ENCODE measurements around the gene CHKA. TPM values are rescaled to one million over a fixed set of nuclear protein-coding genes. Genes with fewer than 3 reads are reported as not detected.

Gene CHKA
- total and polyA plus RNA-seq, 2 experiments from 2014 or later = 37.1 to 94.4 TPM

DNA sequence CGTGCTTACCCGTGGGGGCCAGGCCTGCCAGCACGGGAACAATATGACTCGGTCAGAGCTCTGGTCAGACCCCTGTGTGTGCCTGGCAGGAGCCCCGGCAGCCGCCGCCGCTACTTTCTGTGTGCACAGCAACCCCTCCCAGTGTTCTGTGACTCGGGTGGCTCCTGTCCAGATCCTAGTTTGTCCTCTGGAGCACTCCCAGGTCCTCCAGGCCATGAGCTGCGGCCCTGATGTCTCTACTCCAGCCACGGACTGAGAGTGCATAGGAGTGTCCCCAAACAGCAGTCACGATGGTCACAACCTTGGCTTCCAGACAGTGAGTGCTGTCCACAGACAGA is 87.5 kb downstream of the CHKA start:
- H3K79me2 ChIP-seq (replicated peaks; ENCODE audit: insufficient read depth) = peaks cover 13% of the 10 kb centered on the region
- no peak overlapping the region for H2AFZ ChIP-seq
- no peak overlapping the region for H3K4me2 ChIP-seq
- peaks cover 5% of the 10 kb centered on the region; the same call in 1 of the 2 replicates for H3F3A ChIP-seq (replicated peaks; ENCODE audit: low read depth)
- H3K9me2 ChIP-seq (ENCODE audit: insufficient read depth) = no peaks in the 10 kb centered on the region
- Mint-ChIP-seq H3K4me1 (peaks cover 14% of the 10 kb centered on the region), H3K4me3 (no peak overlapping the region), H3K27me3 (ENCODE audit: insufficient read depth, low read depth, poor library complexity) (peaks cover 24% of the 10 kb centered on the region), H3K9me3 (no peaks in the 10 kb centered on the region), H3K27ac (no peak overlapping the region), H3K36me3 (ENCODE audit: low read depth) (peaks cover 15% of the 10 kb centered on the region)
- no peak overlapping the region for H3K4me3 ChIP-seq
- no peaks in the 10 kb centered on the region for H3K27me3 ChIP-seq (ENCODE audit: insufficient read depth)
- ATAC-seq = no peak
- peaks cover 6% of the 10 kb centered on the region; the same call in 1 of the 2 replicates for H3K36me3 ChIP-seq (ENCODE audit: insufficient read depth)
- no peaks in the 10 kb centered on the region for H4K20me1 ChIP-seq (replicated peaks; ENCODE audit: insufficient read depth)
- no peak overlapping the region for H3K27ac ChIP-seq (ENCODE audit: low read depth)
- DNase-seq (ENCODE audit: low spot score) = no peak
- peaks cover 10% of the 10 kb centered on the region; the same call in 1 of the 2 replicates for H3K4me1 ChIP-seq (ENCODE audit: insufficient read depth)
- TF ChIP-seq CREB1 (CRISPR knock-in tag; IDR thresholded peaks at IDR 0.05; ENCODE audit: low read depth) = no peak
- TF ChIP-seq, protein P1, sequence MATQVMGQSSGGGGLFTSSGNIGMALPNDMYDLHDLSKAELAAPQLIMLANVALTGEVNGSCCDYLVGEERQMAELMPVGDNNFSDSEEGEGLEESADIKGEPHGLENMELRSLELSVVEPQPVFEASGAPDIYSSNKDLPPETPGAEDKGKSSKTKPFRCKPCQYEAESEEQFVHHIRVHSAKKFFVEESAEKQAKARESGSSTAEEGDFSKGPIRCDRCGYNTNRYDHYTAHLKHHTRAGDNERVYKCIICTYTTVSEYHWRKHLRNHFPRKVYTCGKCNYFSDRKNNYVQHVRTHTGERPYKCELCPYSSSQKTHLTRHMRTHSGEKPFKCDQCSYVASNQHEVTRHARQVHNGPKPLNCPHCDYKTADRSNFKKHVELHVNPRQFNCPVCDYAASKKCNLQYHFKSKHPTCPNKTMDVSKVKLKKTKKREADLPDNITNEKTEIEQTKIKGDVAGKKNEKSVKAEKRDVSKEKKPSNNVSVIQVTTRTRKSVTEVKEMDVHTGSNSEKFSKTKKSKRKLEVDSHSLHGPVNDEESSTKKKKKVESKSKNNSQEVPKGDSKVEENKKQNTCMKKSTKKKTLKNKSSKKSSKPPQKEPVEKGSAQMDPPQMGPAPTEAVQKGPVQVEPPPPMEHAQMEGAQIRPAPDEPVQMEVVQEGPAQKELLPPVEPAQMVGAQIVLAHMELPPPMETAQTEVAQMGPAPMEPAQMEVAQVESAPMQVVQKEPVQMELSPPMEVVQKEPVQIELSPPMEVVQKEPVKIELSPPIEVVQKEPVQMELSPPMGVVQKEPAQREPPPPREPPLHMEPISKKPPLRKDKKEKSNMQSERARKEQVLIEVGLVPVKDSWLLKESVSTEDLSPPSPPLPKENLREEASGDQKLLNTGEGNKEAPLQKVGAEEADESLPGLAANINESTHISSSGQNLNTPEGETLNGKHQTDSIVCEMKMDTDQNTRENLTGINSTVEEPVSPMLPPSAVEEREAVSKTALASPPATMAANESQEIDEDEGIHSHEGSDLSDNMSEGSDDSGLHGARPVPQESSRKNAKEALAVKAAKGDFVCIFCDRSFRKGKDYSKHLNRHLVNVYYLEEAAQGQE (IDR thresholded peaks at IDR 0.05; ENCODE audit: unreplicated experiment) = no peak
- TF ChIP-seq JUNB (IDR thresholded peaks at IDR 0.05; ENCODE audit: unreplicated experiment) = no peak
- no peak for TF ChIP-seq NANOG (IDR thresholded peaks at IDR 0.05; ENCODE audit: borderline replicate concordance)
- no peak for TF ChIP-seq EZH2 (IDR thresholded peaks at IDR 0.05; ENCODE audit: low read depth, unreplicated experiment)
- no peak for TF ChIP-seq ZNF331 (CRISPR knock-in tag; IDR thresholded peaks at IDR 0.05; ENCODE audit: low read depth)

DNA sequence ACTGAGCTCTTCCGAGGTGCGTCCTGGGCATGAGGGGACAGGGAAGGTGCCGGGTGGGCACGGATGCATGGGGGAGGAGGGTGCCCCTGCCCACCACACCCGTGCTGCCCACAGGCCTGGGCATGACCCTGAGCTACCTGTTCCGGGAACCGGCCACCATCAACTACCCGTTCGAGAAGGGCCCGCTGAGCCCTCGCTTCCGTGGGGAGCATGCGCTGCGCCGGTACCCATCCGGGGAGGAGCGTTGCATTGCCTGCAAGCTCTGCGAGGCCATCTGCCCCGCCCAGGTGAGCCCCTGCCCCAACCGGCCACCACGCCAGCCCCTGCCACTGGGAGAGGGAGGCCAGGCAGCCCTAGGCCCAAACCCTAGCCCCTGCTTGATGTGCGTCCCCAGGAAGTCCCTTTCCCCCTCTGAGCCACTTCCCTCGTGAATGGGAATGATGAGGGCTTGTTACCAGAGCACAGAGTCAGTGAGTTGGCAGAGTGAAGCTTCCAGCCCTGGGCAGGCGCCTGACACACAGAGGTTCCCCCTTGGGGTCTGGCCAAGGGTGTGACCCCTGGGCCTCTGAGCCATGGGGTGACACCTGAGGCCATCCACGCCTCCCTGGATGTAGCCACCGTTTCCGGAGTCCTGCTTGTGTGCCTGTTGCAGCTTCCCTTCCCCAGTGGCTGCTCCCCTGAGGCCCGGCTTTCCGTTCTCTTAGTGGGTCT is 88.0 kb downstream of the CHKA start:
- peaks cover 15% of the 10 kb centered on the region for H3K36me3 Mint-ChIP-seq (ENCODE audit: low read depth)
- no peak overlapping the region for H3K4me3 Mint-ChIP-seq
- no peak for ATAC-seq
- Histone ChIP-seq H3K36me3 (ENCODE audit: insufficient read depth) (peaks cover 6% of the 10 kb centered on the region; the same call in 1 of the 2 replicates), H3K27me3 (ENCODE audit: insufficient read depth) (no peaks in the 10 kb centered on the region), H3K9me2 (ENCODE audit: insufficient read depth) (no peaks in the 10 kb centered on the region), H3K79me2 (replicated peaks; ENCODE audit: insufficient read depth) (peaks cover 13% of the 10 kb centered on the region), H4K20me1 (replicated peaks; ENCODE audit: insufficient read depth) (no peaks in the 10 kb centered on the region), H3K4me1 (ENCODE audit: insufficient read depth) (peaks cover 6% of the 10 kb centered on the region; the same call in 1 of the 2 replicates), H2AFZ (no peak overlapping the region), H3K27ac (ENCODE audit: low read depth) (no peak overlapping the region), H3F3A (replicated peaks; ENCODE audit: low read depth) (peaks cover 5% of the 10 kb centered on the region; the same call in 1 of the 2 replicates), H3K4me2 (no peak overlapping the region), H3K4me3 (no peak overlapping the region)
- H3K27ac Mint-ChIP-seq = no peak overlapping the region
- H3K4me1 Mint-ChIP-seq = peaks cover 16% of the 10 kb centered on the region
- TF ChIP-seq ZNF331 (CRISPR knock-in tag; IDR thresholded peaks at IDR 0.05; ENCODE audit: low read depth) = no peak
- no peak for DNase-seq (ENCODE audit: low spot score)
- H3K9me3 Mint-ChIP-seq = no peaks in the 10 kb centered on the region
- H3K27me3 Mint-ChIP-seq (ENCODE audit: insufficient read depth, low read depth, poor library complexity) = peaks cover 24% of the 10 kb centered on the region
